ENCODE results near the gene SLC44A5. TPM values are rescaled to one million over a fixed set of nuclear protein-coding genes. Genes with fewer than 3 reads are reported as not detected.

SLC44A5 gene
- total RNA-seq, 1 experiment from 2014 or later = 2.4 TPM

GRCh38 chr1:75579046-75579445, 31.9 kb downstream of the SLC44A5 start:
- Histone ChIP-seq H3K14ac (ENCODE audit: insufficient read depth, low read length) (no peak overlapping the region), H4K91ac (ENCODE audit: insufficient read length, low read depth, low read length) (no peak overlapping the region), H2BK20ac (ENCODE audit: low read depth, low read length, poor library complexity, severe bottlenecking) (no peak overlapping the region), H3T11ph (ENCODE audit: low read length) (no peak overlapping the region), H3K27ac (ENCODE audit: insufficient read length, low read depth, low read length) (no peak overlapping the region), H3K23ac (ENCODE audit: insufficient read length, low read depth, low read length) (no peak overlapping the region), H3K18ac (ENCODE audit: insufficient read length, low read depth, low read length) (no peak overlapping the region), H4K20me1 (ENCODE audit: control insufficient read depth, insufficient read depth, insufficient read length) (no peaks in the 10 kb centered on the region), H4K5ac (ENCODE audit: insufficient read length, low read depth, low read length) (no peak overlapping the region), H3K79me2 (ENCODE audit: insufficient read depth, low read length) (no peaks in the 10 kb centered on the region), H3K4me2 (ENCODE audit: insufficient read depth, insufficient read length, low read length) (no peak overlapping the region), H2BK5ac (ENCODE audit: insufficient read length, low read length) (no peak overlapping the region), H3K9ac (ENCODE audit: extremely low read depth, insufficient read length, low read length) (no peak overlapping the region), H2AFZ (ENCODE audit: low read length) (no peak overlapping the region), H2BK12ac (ENCODE audit: insufficient read length, low read depth, low read length) (no peak overlapping the region), H3K27me3 (ENCODE audit: insufficient read depth, low read length) (no peaks in the 10 kb centered on the region), H3K9me3 (ENCODE audit: control insufficient read depth, low read depth, low read length) (no peaks in the 10 kb centered on the region), H4K8ac (replicated peaks; ENCODE audit: insufficient read length, low read depth, low read length) (no peak overlapping the region), H2BK120ac (ENCODE audit: low read depth, low read length, poor library complexity, severe bottlenecking) (no peak overlapping the region), H3K4me1 (ENCODE audit: insufficient read depth, low read length) (no peaks in the 10 kb centered on the region), H3K79me1 (ENCODE audit: insufficient read depth, low read depth, low read length, poor library complexity, severe bottlenecking) (no peaks in the 10 kb centered on the region), H3K4ac (ENCODE audit: low read depth, low read length) (no peak overlapping the region), H2BK15ac (ENCODE audit: low read depth, low read length) (no peak overlapping the region), H3K23me2 (ENCODE audit: insufficient read length, low read depth, low read length, poor library complexity, severe bottlenecking) (no peaks in the 10 kb centered on the region), H3K56ac (ENCODE audit: insufficient read length, low read depth, low read length) (no peak overlapping the region), H2AK5ac (ENCODE audit: insufficient read length, low read length) (no peak overlapping the region)
- H3K9me3 Mint-ChIP-seq = no peaks in the 10 kb centered on the region
- WGBS (ENCODE audit: extremely low coverage, insufficient read length, low lambda C conversion rate) = no CpG with 5 or more reads among the region's 2 CpGs
- no peak for TF ChIP-seq CTCF (conservative IDR thresholded peaks at IDR 0.05)
- H3K36me3 Mint-ChIP-seq (ENCODE audit: insufficient read depth in 1 of 3, low read depth in 3 of 3) = no peaks in the 10 kb centered on the region
- H3K27me3 Mint-ChIP-seq (ENCODE audit: low read depth) = no peaks in the 10 kb centered on the region
- H3K4me3 Mint-ChIP-seq = no peak overlapping the region
- no peak overlapping the region for H3K27ac Mint-ChIP-seq
- no peaks in the 10 kb centered on the region for H3K4me1 Mint-ChIP-seq
- no peak for DNase-seq
